IMR-90 (cell line): Measurements from ENCODE around the gene NCKAP5. TPM values are rescaled to one million over a fixed set of nuclear protein-coding genes. Genes with fewer than 3 reads are reported as not detected.

Experiments used
- ATAC-seq: fragments of 200-7000 bp; cut with Tn5 transposase; 2 replicates; pipeline ENCODE4 v1.9.1; 2020; ENCODE audit warnings: low read depth, mild to moderate bottlenecking, moderate library complexity
- BruUV-seq: library from RNA; stranded (reverse); fragments of 400-500 nt; replicated peaks from 2 replicates; lab custom pipeline; 2021; lab: Mats Ljungman, UMichigan
- CTCF ChIA-PET: fragments of 300-600 bp; formaldehyde crosslinking; extraction: SDS; loops from one replicate; lab custom pipeline; 2021; ENCODE audit warnings: antibody characterized with exemption; lab: Yijun Ruan, JAX
- POLR2A ChIA-PET: fragments of 300-600 bp; sonication (Branson Sonifier 250); formaldehyde crosslinking; loops from one replicate; lab custom pipeline; 2022; ENCODE audit warnings: antibody characterized with exemption; ENCODE audit not compliant: unreplicated experiment; lab: Charles Lee
- DNase-seq: peaks from one replicate; pipeline ENCODE4 v3.0.0; 2013
- H2AFZ ChIP-seq: replicated peaks from 2 replicates; pipeline ENCODE3; 2013; ENCODE audit warnings: low read length, mild to moderate bottlenecking; ENCODE audit not compliant: poor library complexity
- H2AK5ac ChIP-seq: 2 replicates; pipeline ENCODE4 v1.6.1; 2013; ENCODE audit warnings: low read depth, low read length, inconsistent platforms
- H2AK9ac ChIP-seq: replicated peaks from 2 replicates; pipeline ENCODE3; 2013; ENCODE audit warnings: mild to moderate bottlenecking, low read depth, low read length, moderate library complexity; ENCODE audit not compliant: poor library complexity
- H2BK120ac ChIP-seq: 2 replicates; pipeline ENCODE4 v1.6.1; 2013; ENCODE audit warnings: low read depth, low read length, inconsistent platforms
- H2BK15ac ChIP-seq: 3 replicates; pipeline ENCODE4 v1.6.1; 2013; ENCODE audit warnings: low read depth, low read length, inconsistent platforms
- H2BK20ac ChIP-seq: 2 replicates; pipeline ENCODE4 v1.6.1; 2013; ENCODE audit warnings: low read depth, mild to moderate bottlenecking, inconsistent platforms, low read length, moderate library complexity
- H2BK5ac ChIP-seq: 2 replicates; pipeline ENCODE4 v1.6.1; 2013; ENCODE audit warnings: mild to moderate bottlenecking, low read depth, low read length, inconsistent platforms; ENCODE audit not compliant: poor library complexity, severe bottlenecking
- H3K14ac ChIP-seq: replicated peaks from 2 replicates; pipeline ENCODE4 v1.6.1; 2013; ENCODE audit warnings: low read depth, low read length, inconsistent platforms
- H3K18ac ChIP-seq: 2 replicates; pipeline ENCODE4 v1.6.1; 2013; ENCODE audit warnings: low read depth, low read length, control low read depth
- H3K23ac ChIP-seq: 2 replicates; pipeline ENCODE4 v1.6.1; 2013; ENCODE audit warnings: low read depth, low read length, inconsistent platforms
- H3K27ac ChIP-seq: 2 replicates; pipeline ENCODE4 v1.5.1; 2013; ENCODE audit warnings: mild to moderate bottlenecking, control low read depth, low read length; ENCODE audit not compliant: insufficient read depth
- H3K27me3 ChIP-seq: 2 replicates; pipeline ENCODE4 v1.6.1; 2013; ENCODE audit warnings: low read length; ENCODE audit not compliant: control insufficient read depth, insufficient read depth
- H3K36me3 ChIP-seq: 2 replicates; pipeline ENCODE4 v1.6.1; 2013; ENCODE audit warnings: low read length, mixed read lengths; ENCODE audit not compliant: control insufficient read depth, insufficient read depth
- H3K4ac ChIP-seq: 2 replicates; pipeline ENCODE4 v1.6.1; 2013; ENCODE audit warnings: low read depth, low read length, inconsistent platforms
- H3K4me1 ChIP-seq: 2 replicates; pipeline ENCODE4 v1.6.1; 2013; ENCODE audit warnings: low read length, mixed read lengths; ENCODE audit not compliant: control insufficient read depth, insufficient read depth
- H3K4me2 ChIP-seq: 2 replicates; pipeline ENCODE4 v1.6.1; 2013; ENCODE audit warnings: low read depth, mild to moderate bottlenecking, control low read depth, low read length, moderate library complexity
- H3K4me3 ChIP-seq: 2 replicates; pipeline ENCODE4 v1.5.1; 2013; ENCODE audit warnings: low read depth, mild to moderate bottlenecking, control low read depth, low read length, moderate library complexity; ENCODE audit not compliant: insufficient read depth
- H3K56ac ChIP-seq: 2 replicates; pipeline ENCODE4 v1.6.1; 2013; ENCODE audit warnings: low read length, inconsistent platforms; ENCODE audit not compliant: insufficient read depth; ENCODE audit errors: extremely low read depth
- H3K79me1 ChIP-seq, 2 experiments: 2 replicates each; pipeline ENCODE4 v1.6.1; 2013; ENCODE audit warnings: low read length in 2 of 2, inconsistent platforms in 1 of 2, low read depth in 1 of 2
- H3K9ac ChIP-seq: 2 replicates; pipeline ENCODE4 v1.6.1; 2013; ENCODE audit warnings: low read depth, low read length, control low read depth
- H3K9me1 ChIP-seq: 2 replicates; pipeline ENCODE4 v1.6.1; 2013; ENCODE audit warnings: low read length, inconsistent platforms; ENCODE audit not compliant: insufficient read depth
- H3K9me3 ChIP-seq: 2 replicates; pipeline ENCODE4 v1.6.1; 2013; ENCODE audit warnings: low read length; ENCODE audit not compliant: control insufficient read depth, insufficient read depth
- H4K20me1 ChIP-seq: 2 replicates; pipeline ENCODE4 v1.6.1; 2013; ENCODE audit warnings: low read length, inconsistent platforms; ENCODE audit not compliant: insufficient read depth
- H4K5ac ChIP-seq: 2 replicates; pipeline ENCODE4 v1.6.1; 2013; ENCODE audit warnings: mild to moderate bottlenecking, low read depth, low read length, control low read depth
- H4K8ac ChIP-seq, 2 experiments: 2 replicates each; pipeline ENCODE4 v1.6.1; 2013; ENCODE audit warnings: low read depth in 2 of 2, low read length in 2 of 2, control low read depth in 1 of 2, inconsistent platforms in 1 of 2
- H4K91ac ChIP-seq: 2 replicates; pipeline ENCODE4 v1.6.1; 2013; ENCODE audit warnings: low read depth, low read length, inconsistent platforms; ENCODE audit not compliant: insufficient read depth
- BHLHE40 ChIP-seq: fragments of 150-350 bp; IDR thresholded peaks from 2 replicates; pipeline ENCODE4 v1.6.1; 2016; ENCODE audit warnings: mild to moderate bottlenecking, low read depth, low read length
- CEBPB ChIP-seq: IDR thresholded peaks from 2 replicates; pipeline ENCODE4 v1.6.1; 2012; ENCODE audit warnings: low read depth, low read length, improper control_type of control experiment
- CHD1 ChIP-seq: IDR thresholded peaks from 2 replicates; pipeline ENCODE4 v1.6.1; 2012; ENCODE audit warnings: low read depth, low read length, improper control_type of control experiment
- FOS ChIP-seq: fragments of 150-350 bp; IDR thresholded peaks from 2 replicates; pipeline ENCODE4 v1.6.1; 2016; ENCODE audit warnings: low read depth, low read length
- MAFK ChIP-seq: IDR thresholded peaks from 2 replicates; pipeline ENCODE4 v1.6.1; 2012; ENCODE audit warnings: low read depth, low read length, improper control_type of control experiment
- MAZ ChIP-seq: IDR thresholded peaks from 2 replicates; pipeline ENCODE4 v1.6.1; 2012; ENCODE audit warnings: low read depth, mild to moderate bottlenecking, low read length, improper control_type of control experiment, moderate library complexity, borderline replicate concordance
- MXI1 ChIP-seq: IDR thresholded peaks from 2 replicates; pipeline ENCODE4 v1.6.1; 2012; ENCODE audit warnings: low read depth, mild to moderate bottlenecking, low read length, moderate library complexity, borderline replicate concordance
- NFE2L2 ChIP-seq: fragments of 150-350 bp; IDR thresholded peaks from 2 replicates; pipeline ENCODE4 v1.6.1; 2016; ENCODE audit warnings: low read depth, mild to moderate bottlenecking, low read length
- POLR2A ChIP-seq: IDR thresholded peaks from 2 replicates; pipeline ENCODE4 v1.6.1; 2012; ENCODE audit warnings: mild to moderate bottlenecking, low read depth, low read length
- RAD21 ChIP-seq: IDR thresholded peaks from 2 replicates; pipeline ENCODE4 v1.6.1; 2012; ENCODE audit warnings: low read length, improper control_type of control experiment
- RCOR1 ChIP-seq: IDR thresholded peaks from 2 replicates; pipeline ENCODE4 v1.6.1; 2012; ENCODE audit warnings: mild to moderate bottlenecking, low read length, improper control_type of control experiment; ENCODE audit not compliant: insufficient replicate concordance
- RFX5 ChIP-seq: IDR thresholded peaks from 2 replicates; pipeline ENCODE4 v1.8.0; 2012; ENCODE audit warnings: low read depth, mild to moderate bottlenecking, low read length, moderate library complexity
- SMC3 ChIP-seq: fragments of 150-350 bp; IDR thresholded peaks from 2 replicates; pipeline ENCODE4 v1.6.1; 2016; ENCODE audit warnings: low read depth, mild to moderate bottlenecking, antibody characterized with exemption, low read length, moderate library complexity
- WGBS, 2 experiments: methylation state at CpG; one replicate each; pipeline versions ENCODE4 v1.1.5 to v1.1.7; 2013; ENCODE audit warnings: missing lambda C conversion rate in 2 of 2; ENCODE audit not compliant: insufficient read length in 1 of 2; ENCODE audit errors: extremely low coverage in 2 of 2; 5-methylcytosine and 5-hydroxymethylcytosine counted together
- dilution Hi-C: fragments of 300-500 bp; cut with HindIII; formaldehyde crosslinking; loops from one replicate; pipeline ENCODE4 v1.14.3; 2018; ENCODE audit warnings: low sequenced_read_pairs; ENCODE audit not compliant: unreplicated experiment
- in situ Hi-C: fragments of 300-500 bp; cut with MboI; formaldehyde crosslinking; loops from 3 replicates; pipeline ENCODE4 v1.14.3; 2019; ENCODE audit warnings: low sequenced_read_pairs, inconsistent platforms, mixed read lengths
- intact Hi-C: fragments of 100-400 bp; cut with micrococcal nuclease; formaldehyde crosslinking; loops from 2 replicates; pipeline ENCODE4 v1.10.0; 2022
- polyA plus RNA-seq, 3 experiments: library from polyadenylated mRNA; depleted of rRNA; stranded (reverse); fragments of >200 nt; gene quantifications; 2 replicates each; pipeline ENCODE4 v1.2.3, GENCODE V29; 2012; ENCODE audit warnings: low replicate concordance in 1 of 3
- total RNA-seq: library from RNA; depleted of rRNA; stranded (reverse); fragments of >200 nt; gene quantifications from 2 replicates; pipeline ENCODE4 v1.2.3, GENCODE V29; 2012
- TF ChIP-seq, protein P1 (sequence below): fragments of 150-350 bp; IDR thresholded peaks from 2 replicates; pipeline ENCODE4 v1.6.1; 2016; ENCODE audit warnings: low read depth, mild to moderate bottlenecking, low read length, moderate library complexity, borderline replicate concordance
- TF ChIP-seq, protein P2 (sequence below): fragments of 150-350 bp; IDR thresholded peaks from 2 replicates; pipeline ENCODE4 v1.6.1; 2017; ENCODE audit warnings: mild to moderate bottlenecking, antibody characterized with exemption, low read length, low read depth
- TF ChIP-seq, protein P3 (sequence below): conservative IDR thresholded peaks from 2 replicates; pipeline ENCODE4 v1.5.1; 2012; ENCODE audit warnings: mild to moderate bottlenecking, low read depth, low read length, improper control_type of control experiment

NCKAP5 gene
- total and polyA plus RNA-seq, 2 of the 4 experiments (the other 2 are of a cell fraction) = 2.7 to 3.9 TPM

DNA sequence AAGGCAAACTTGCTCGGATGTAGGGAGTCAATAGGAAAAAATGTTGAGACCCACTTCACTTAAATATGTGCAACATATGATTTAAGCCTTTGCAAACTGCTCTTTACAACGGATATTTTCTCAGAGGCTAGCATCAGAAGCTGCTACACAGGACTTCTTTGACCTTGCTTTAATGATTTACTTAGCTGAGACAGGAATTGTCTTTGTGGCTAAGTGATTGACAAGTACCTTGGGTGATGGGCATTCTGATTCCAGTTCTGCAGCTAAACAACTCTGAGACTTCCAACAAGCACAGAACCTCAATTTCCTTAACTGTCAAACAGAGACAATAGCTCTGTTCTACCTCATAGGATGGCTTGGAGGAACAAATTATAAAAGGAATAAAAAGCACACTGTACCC is 150.2 kb downstream of the NCKAP5 start:
- Histone ChIP-seq H4K20me1 (no peaks in the 10 kb centered on the region), H2BK120ac (0 out of 2 replicates have a peak overlapping the region, but pooled peaks have one; percentile 7), H3K56ac (no peak overlapping the region), H3K27ac (no peak overlapping the region), H3K4ac (no peak overlapping the region), H3K4me2 (no peak overlapping the region), H3K9me1 (peaks cover 8% of the 10 kb centered on the region), H2BK5ac (no peak overlapping the region), H2AK5ac (peak overlapping the region; percentile 10; the same call in 1 of the 2 replicates), H3K27me3 (no peaks in the 10 kb centered on the region), H3K36me3 (no peaks in the 10 kb centered on the region), H4K91ac (no peak overlapping the region), H2BK15ac (0 out of 3 replicates have a peak overlapping the region, but pooled peaks have one; percentile 42), H3K23ac (no peak overlapping the region), H3K9ac (no peak overlapping the region), H3K9me3 (no peaks in the 10 kb centered on the region), H2BK20ac (0 out of 2 replicates have a peak overlapping the region, but pooled peaks have one; percentile 42), H3K4me3 (no peak overlapping the region), H2AFZ (no peak overlapping the region), H3K14ac (no peak overlapping the region), H4K8ac (no peak overlapping the region), H4K5ac (no peak overlapping the region), H2AK9ac (no peak overlapping the region), H3K18ac (no peak overlapping the region; the same call in 1 of the 2 replicates), H3K79me1 (0 out of 4 replicates have a peak, but pooled peaks cover 0 to 3% of the 10 kb centered on the region in 2 experiments), H3K4me1 (peaks cover 11% of the 10 kb centered on the region)
- dilution Hi-C loops = no loop called here
- in situ Hi-C loops = no loop called here
- TF ChIP-seq NFE2L2 = no peak
- no peak for TF ChIP-seq RCOR1
- TF ChIP-seq MAFK = no peak
- TF ChIP-seq, protein P1, sequence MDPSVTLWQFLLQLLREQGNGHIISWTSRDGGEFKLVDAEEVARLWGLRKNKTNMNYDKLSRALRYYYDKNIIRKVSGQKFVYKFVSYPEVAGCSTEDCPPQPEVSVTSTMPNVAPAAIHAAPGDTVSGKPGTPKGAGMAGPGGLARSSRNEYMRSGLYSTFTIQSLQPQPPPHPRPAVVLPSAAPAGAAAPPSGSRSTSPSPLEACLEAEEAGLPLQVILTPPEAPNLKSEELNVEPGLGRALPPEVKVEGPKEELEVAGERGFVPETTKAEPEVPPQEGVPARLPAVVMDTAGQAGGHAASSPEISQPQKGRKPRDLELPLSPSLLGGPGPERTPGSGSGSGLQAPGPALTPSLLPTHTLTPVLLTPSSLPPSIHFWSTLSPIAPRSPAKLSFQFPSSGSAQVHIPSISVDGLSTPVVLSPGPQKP = no peak
- TF ChIP-seq RFX5 = no peak
- TF ChIP-seq CEBPB = no peak
- TF ChIP-seq FOS = no peak
- no peak for TF ChIP-seq SMC3
- no peak for TF ChIP-seq MAZ
- no peak for TF ChIP-seq BHLHE40
- no peak for TF ChIP-seq CHD1
- TF ChIP-seq, protein P2, sequence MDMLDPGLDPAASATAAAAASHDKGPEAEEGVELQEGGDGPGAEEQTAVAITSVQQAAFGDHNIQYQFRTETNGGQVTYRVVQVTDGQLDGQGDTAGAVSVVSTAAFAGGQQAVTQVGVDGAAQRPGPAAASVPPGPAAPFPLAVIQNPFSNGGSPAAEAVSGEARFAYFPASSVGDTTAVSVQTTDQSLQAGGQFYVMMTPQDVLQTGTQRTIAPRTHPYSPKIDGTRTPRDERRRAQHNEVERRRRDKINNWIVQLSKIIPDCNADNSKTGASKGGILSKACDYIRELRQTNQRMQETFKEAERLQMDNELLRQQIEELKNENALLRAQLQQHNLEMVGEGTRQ = no peak
- no peak for TF ChIP-seq POLR2A
- no peak for TF ChIP-seq MXI1
- no peak for TF ChIP-seq RAD21
- TF ChIP-seq, protein P3, sequence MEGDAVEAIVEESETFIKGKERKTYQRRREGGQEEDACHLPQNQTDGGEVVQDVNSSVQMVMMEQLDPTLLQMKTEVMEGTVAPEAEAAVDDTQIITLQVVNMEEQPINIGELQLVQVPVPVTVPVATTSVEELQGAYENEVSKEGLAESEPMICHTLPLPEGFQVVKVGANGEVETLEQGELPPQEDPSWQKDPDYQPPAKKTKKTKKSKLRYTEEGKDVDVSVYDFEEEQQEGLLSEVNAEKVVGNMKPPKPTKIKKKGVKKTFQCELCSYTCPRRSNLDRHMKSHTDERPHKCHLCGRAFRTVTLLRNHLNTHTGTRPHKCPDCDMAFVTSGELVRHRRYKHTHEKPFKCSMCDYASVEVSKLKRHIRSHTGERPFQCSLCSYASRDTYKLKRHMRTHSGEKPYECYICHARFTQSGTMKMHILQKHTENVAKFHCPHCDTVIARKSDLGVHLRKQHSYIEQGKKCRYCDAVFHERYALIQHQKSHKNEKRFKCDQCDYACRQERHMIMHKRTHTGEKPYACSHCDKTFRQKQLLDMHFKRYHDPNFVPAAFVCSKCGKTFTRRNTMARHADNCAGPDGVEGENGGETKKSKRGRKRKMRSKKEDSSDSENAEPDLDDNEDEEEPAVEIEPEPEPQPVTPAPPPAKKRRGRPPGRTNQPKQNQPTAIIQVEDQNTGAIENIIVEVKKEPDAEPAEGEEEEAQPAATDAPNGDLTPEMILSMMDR = no peak
- ATAC-seq (no peak), DNase-seq (no peak)
- ChIA-PET CTCF (no interaction called here), POLR2A (no interaction called here)
- BruUV-seq = no TSS peak
- intact Hi-C loops = loop anchor here (10.0 kb wide), 1 partner anchor 367 kb away; no protein-coding TSS in a partner anchor
- WGBS, 2 experiments = no CpG with 5 or more reads among the region's 2 CpGs
